GM19025 (cell line): ENCODE data around the gene AWAT2.

Source experiments
- ATAC-seq: cut with Tn5 transposase; IDR thresholded peaks from one replicate; pipeline ENCODE4 v1.9.1; 2021; ENCODE audit warnings: mild to moderate bottlenecking, low read depth, moderate library complexity; ENCODE audit not compliant: unreplicated experiment

The AWAT2 gene

GRCh38 chrX:70042399-70043371 lies 7.1 kb downstream of the AWAT2 start:
- ATAC-seq: no peak

GRCh38 chrX:70041993-70042392 lies 7.7 kb downstream of the AWAT2 start:
- ATAC-seq: no peak

- no peak for ATAC-seq
Measured at GRCh38 chrX:70039758-70040157, 10.0 kb downstream of the AWAT2 start.

- no peak for ATAC-seq
Measured at GRCh38 chrX:70038951-70039350, 10.8 kb downstream of the AWAT2 start.

- ATAC-seq: no peak
Measured at GRCh38 chrX:70038515-70038914, 11.2 kb downstream of the AWAT2 start.

GRCh38 chrX:70034646-70035045 lies 15.1 kb downstream of the AWAT2 start:
- ATAC-seq: no peak

- ATAC-seq: no peak
Measured at GRCh38 chrX:70033348-70034051, 16.2 kb downstream of the AWAT2 start.

GRCh38 chrX:70032792-70033191 lies 16.9 kb downstream of the AWAT2 start:
- no peak for ATAC-seq

GRCh38 chrX:70030301-70030767 lies 19.4 kb downstream of the AWAT2 start:
- ATAC-seq: no peak

GRCh38 chrX:70029863-70030262 lies 19.9 kb downstream of the AWAT2 start:
- ATAC-seq: no peak

GRCh38 chrX:70026851-70027200 lies 22.9 kb downstream of the AWAT2 start:
- ATAC-seq: no peak

- ATAC-seq: no peak
Measured at GRCh38 chrX:70026112-70026850, 23.5 kb downstream of the AWAT2 start.

GRCh38 chrX:70025464-70025863 lies 24.3 kb downstream of the AWAT2 start:
- ATAC-seq: no peak

- ATAC-seq: no peak
Measured at GRCh38 chrX:70022616-70023015, 27.1 kb downstream of the AWAT2 start.

GRCh38 chrX:70016513-70016912 lies 33.2 kb downstream of the AWAT2 start:
- no peak for ATAC-seq

- ATAC-seq: no peak
Measured at GRCh38 chrX:70013466-70014381, 36.0 kb downstream of the AWAT2 start.

GRCh38 chrX:70012756-70013155 lies 37.0 kb downstream of the AWAT2 start:
- no peak for ATAC-seq

GRCh38 chrX:70009970-70010369 lies 39.8 kb downstream of the AWAT2 start:
- ATAC-seq: no peak

- no peak for ATAC-seq
Measured at GRCh38 chrX:70009049-70009448, 40.7 kb downstream of the AWAT2 start.

GRCh38 chrX:70007946-70008345 lies 41.8 kb downstream of the AWAT2 start:
- ATAC-seq: no peak
